ENCODE results near the gene FDCSP. TPM values are rescaled to one million over a fixed set of nuclear protein-coding genes. Genes with fewer than 3 reads are reported as not detected.

Gene FDCSP
- total RNA-seq, 2 donors from 2014 or later = not detected

DNA sequence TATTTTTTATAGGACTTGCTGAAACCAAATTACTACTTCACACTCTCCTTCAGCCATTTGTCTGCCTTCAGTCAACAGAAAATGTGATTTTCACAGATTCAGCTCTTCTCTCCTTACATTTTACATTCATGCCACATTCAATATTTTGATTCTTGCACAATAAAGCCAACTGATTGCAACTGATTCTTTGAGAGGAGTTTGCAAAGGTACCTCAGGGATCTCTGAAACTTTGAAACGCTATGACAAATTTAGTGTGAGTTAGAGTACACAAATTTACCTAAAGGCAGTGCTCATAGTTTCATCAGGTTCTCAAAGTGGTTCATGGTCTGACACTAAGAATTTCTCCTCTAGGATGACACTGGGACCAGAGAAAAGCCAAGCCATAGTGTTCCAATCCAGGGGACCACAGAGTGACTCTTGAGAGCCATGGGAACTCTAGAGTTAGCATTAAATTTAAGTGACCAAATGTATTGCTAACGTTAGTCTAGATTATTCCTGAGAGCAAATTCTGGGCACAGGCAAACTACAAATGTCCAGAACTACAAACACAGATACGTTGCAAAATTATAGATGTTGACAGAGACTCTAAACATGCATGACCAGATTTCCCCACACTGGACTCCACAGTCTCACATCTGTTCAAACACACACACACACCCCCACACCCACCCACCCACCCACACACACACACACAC is 25.5 kb downstream of the FDCSP start:
- Histone ChIP-seq H3K27me3 (no peaks in the 10 kb centered on the region), H3K9me3 (no peaks in the 10 kb centered on the region), H3K27ac (no peak overlapping the region), H3K4me3 (no peak overlapping the region), H3K36me3 (no peaks in the 10 kb centered on the region), H3K4me1 (no peaks in the 10 kb centered on the region)
- no peak for DNase-seq (ENCODE audit: low spot score)
- TF ChIP-seq, protein P1, sequence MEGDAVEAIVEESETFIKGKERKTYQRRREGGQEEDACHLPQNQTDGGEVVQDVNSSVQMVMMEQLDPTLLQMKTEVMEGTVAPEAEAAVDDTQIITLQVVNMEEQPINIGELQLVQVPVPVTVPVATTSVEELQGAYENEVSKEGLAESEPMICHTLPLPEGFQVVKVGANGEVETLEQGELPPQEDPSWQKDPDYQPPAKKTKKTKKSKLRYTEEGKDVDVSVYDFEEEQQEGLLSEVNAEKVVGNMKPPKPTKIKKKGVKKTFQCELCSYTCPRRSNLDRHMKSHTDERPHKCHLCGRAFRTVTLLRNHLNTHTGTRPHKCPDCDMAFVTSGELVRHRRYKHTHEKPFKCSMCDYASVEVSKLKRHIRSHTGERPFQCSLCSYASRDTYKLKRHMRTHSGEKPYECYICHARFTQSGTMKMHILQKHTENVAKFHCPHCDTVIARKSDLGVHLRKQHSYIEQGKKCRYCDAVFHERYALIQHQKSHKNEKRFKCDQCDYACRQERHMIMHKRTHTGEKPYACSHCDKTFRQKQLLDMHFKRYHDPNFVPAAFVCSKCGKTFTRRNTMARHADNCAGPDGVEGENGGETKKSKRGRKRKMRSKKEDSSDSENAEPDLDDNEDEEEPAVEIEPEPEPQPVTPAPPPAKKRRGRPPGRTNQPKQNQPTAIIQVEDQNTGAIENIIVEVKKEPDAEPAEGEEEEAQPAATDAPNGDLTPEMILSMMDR (IDR thresholded peaks at IDR 0.05) = no peak

DNA sequence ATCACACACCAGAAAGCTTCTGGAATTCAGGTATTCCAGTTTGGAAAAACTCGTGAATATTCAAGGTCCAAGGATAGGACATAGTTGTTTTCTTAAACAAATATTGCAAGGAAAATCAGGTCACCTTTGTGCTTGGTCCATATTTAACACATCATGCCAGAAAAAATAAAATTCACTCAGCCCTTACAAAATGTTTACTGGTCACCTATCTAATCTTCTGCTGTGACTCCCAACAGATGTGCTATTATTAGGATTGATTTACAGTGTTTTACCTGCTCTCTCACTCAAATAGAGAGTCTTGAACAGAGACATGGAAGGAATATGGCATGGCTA is 26.0 kb downstream of the FDCSP start:
- H3K27ac ChIP-seq = no peak overlapping the region
- no peaks in the 10 kb centered on the region for H3K27me3 ChIP-seq
- TF ChIP-seq, protein P1 (IDR thresholded peaks at IDR 0.05) = no peak
- H3K4me3 ChIP-seq = no peak overlapping the region
- no peak for DNase-seq (ENCODE audit: low spot score)
- H3K9me3 ChIP-seq = no peaks in the 10 kb centered on the region
- H3K4me1 ChIP-seq = no peaks in the 10 kb centered on the region
- H3K36me3 ChIP-seq = no peaks in the 10 kb centered on the region

DNA sequence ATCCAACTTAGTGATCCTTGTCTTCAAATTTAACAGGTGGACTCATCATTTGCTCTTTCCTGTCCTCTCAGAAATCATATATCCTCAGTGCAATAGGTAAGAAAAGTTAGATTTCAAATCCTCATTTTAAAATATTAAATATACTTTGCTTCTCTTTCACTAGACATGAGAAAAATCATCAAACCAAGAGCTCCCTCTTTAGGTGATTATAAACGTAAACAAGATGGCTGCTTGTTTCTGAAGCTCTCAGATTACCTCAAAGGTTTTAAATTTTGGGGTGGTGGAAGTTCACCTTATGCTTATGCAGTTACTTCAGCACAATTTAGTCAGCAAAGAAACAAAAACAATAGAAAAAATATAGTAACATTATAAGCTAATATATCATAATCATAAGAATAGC is 43.8 kb downstream of the FDCSP start:
- no peak for DNase-seq (ENCODE audit: low spot score)
- Histone ChIP-seq H3K4me1 (no peaks in the 10 kb centered on the region), H3K9me3 (no peaks in the 10 kb centered on the region), H3K36me3 (no peaks in the 10 kb centered on the region), H3K4me3 (no peak overlapping the region), H3K27ac (no peak overlapping the region), H3K27me3 (no peaks in the 10 kb centered on the region)
- TF ChIP-seq, protein P1 (IDR thresholded peaks at IDR 0.05) = no peak

DNA sequence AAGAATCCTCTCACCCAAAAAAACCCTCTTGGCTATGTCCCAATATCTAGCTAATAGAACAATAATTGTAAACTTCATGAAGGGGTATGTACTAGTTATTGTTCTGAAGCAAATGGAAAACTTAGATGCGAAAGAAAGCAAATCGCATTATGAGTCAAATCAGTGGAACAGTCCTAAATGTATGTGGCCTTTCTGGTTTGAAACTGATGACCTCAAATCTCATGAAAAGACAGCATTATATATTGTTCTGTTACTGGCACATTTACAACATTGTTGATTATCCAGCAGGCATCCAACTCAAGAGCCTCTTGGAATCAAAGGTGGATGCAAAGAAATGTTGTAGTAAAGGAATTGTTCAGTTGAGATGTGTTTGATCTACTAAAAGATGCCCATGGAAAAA is 51.2 kb downstream of the FDCSP start:
- H3K36me3 ChIP-seq = no peaks in the 10 kb centered on the region
- DNase-seq (ENCODE audit: low spot score) = no peak
- TF ChIP-seq, protein P1 (IDR thresholded peaks at IDR 0.05) = no peak
- H3K9me3 ChIP-seq = peaks cover 0 to 5% of the 10 kb centered on the region in 2 donors
- H3K27ac ChIP-seq = no peak overlapping the region
- H3K27me3 ChIP-seq = no peaks in the 10 kb centered on the region
- no peaks in the 10 kb centered on the region for H3K4me1 ChIP-seq
- no peak overlapping the region for H3K4me3 ChIP-seq

DNA sequence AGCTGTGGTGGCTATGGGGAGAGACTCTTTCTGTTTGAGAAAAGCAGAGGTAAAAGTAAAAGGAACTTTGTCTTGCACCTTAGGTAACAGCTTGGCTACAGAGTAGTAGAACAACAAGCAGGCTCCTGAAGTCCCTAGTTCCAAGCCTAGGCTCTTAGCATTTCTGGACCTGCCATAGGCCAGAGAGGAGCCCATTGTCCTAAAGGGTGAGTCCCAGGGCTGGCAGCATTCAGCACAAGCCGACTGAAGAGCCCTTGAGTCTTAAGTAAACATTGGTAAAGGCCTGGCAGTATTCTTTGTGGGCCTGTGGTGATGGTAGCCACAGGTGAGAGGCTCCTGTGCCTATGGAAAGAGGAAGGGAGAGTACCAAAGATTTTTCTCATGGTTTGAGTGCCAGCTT is 54.6 kb downstream of the FDCSP start:
- no peak overlapping the region for H3K27ac ChIP-seq
- H3K36me3 ChIP-seq = no peaks in the 10 kb centered on the region
- DNase-seq (ENCODE audit: low spot score) = no peak
- no peak overlapping the region for H3K4me3 ChIP-seq
- H3K4me1 ChIP-seq = no peaks in the 10 kb centered on the region
- TF ChIP-seq, protein P1 (IDR thresholded peaks at IDR 0.05) = no peak
- H3K9me3 ChIP-seq = peaks cover 0 to 6% of the 10 kb centered on the region in 2 donors
- no peaks in the 10 kb centered on the region for H3K27me3 ChIP-seq

Other genes with a start within 250 kb of the FDCSP start
- gene STATH, start 230.2 kb upstream of the FDCSP start, total RNA-seq = not detected
- gene HTN3, start 197.7 kb upstream of the FDCSP start, total RNA-seq = not detected
- gene HTN1, start 175.7 kb upstream of the FDCSP start, total RNA-seq = not detected
- not detected for gene PRR27, start 71.9 kb upstream of the FDCSP start, total RNA-seq
- not detected for gene ODAM, start 30.4 kb upstream of the FDCSP start, total RNA-seq
- not detected for gene CSN3, start 16.5 kb downstream of the FDCSP start, total RNA-seq
- not detected for gene CABS1, start 108.9 kb downstream of the FDCSP start, total RNA-seq
- not detected for gene SMR3A, start 134.6 kb downstream of the FDCSP start, total RNA-seq
- gene SMR3B, start 157.0 kb downstream of the FDCSP start, total RNA-seq = not detected
- not detected for gene OPRPN, start 171.8 kb downstream of the FDCSP start, total RNA-seq
- gene MUC7, start 246.1 kb downstream of the FDCSP start, total RNA-seq = not detected

All from right atrium auricular region (tissue), 2 donors.